A673 (cell line): ENCODE measurements around the gene NOSIP. TPM values are rescaled to one million over a fixed set of nuclear protein-coding genes. Genes with fewer than 3 reads are reported as not detected.

Experiments used
- BruUV-seq: library from RNA; stranded (reverse); fragments of 400-500 nt; replicated peaks from 2 replicates; lab custom pipeline; 2021; lab: Mats Ljungman, UMichigan
- CTCF ChIA-PET: fragments of 300-600 bp; sonication (Branson Sonifier 250); formaldehyde crosslinking; loops from one replicate; lab custom pipeline; 2022; ENCODE audit warnings: antibody characterized with exemption; lab: Charles Lee
- POLR2A ChIA-PET: fragments of 300-600 bp; sonication (Branson Sonifier 250); formaldehyde crosslinking; loops from one replicate; lab custom pipeline; 2022; ENCODE audit warnings: antibody characterized with exemption; ENCODE audit not compliant: low non-redundant PET; lab: Charles Lee
- DNase-seq: peaks from one replicate; pipeline ENCODE4 v3.0.0-alpha.2; 2015; ENCODE audit warnings: low spot score
- H3K27ac ChIP-seq: fragments of 200-600 bp; sonication (generic); 2 replicates; pipeline ENCODE4 v1.5.1; 2016; ENCODE audit warnings: mixed run types, low read depth, mild to moderate bottlenecking, mixed read lengths, antibody characterized with exemption, low read length; ENCODE audit not compliant: poor library complexity, severe bottlenecking
- H3K27me3 ChIP-seq: fragments of 200-600 bp; sonication (generic); replicated peaks from 2 replicates; pipeline ENCODE4 v1.6.1; 2017; ENCODE audit warnings: mixed run types, low read depth, mild to moderate bottlenecking, mixed read lengths, antibody characterized with exemption, low read length; ENCODE audit not compliant: insufficient read depth, poor library complexity
- H3K36me3 ChIP-seq: fragments of 200-600 bp; sonication (generic); 2 replicates; pipeline ENCODE4 v1.6.1; 2016; ENCODE audit warnings: mixed run types, mild to moderate bottlenecking, mixed read lengths, antibody characterized with exemption, low read length; ENCODE audit not compliant: insufficient read depth, poor library complexity, severe bottlenecking
- H3K4me1 ChIP-seq: fragments of 200-600 bp; sonication (generic); 2 replicates; pipeline ENCODE4 v1.6.1; 2017; ENCODE audit warnings: mixed run types, mild to moderate bottlenecking, mixed read lengths, antibody characterized with exemption, low read length; ENCODE audit not compliant: insufficient read depth, poor library complexity, severe bottlenecking
- H3K4me3 ChIP-seq: fragments of 200-600 bp; sonication (generic); 2 replicates; pipeline ENCODE4 v1.5.1; 2016; ENCODE audit warnings: low read depth, mixed run types, mild to moderate bottlenecking, mixed read lengths, low read length; ENCODE audit not compliant: poor library complexity, severe bottlenecking
- H3K9me3 ChIP-seq: fragments of 200-600 bp; sonication (generic); 2 replicates; pipeline ENCODE4 v1.6.1; 2016; ENCODE audit warnings: mixed run types, low read depth, mild to moderate bottlenecking, mixed read lengths, antibody characterized with exemption, low read length; ENCODE audit not compliant: poor library complexity, severe bottlenecking
- EZH2 ChIP-seq: fragments of 200-600 bp; sonication (generic); IDR thresholded peaks from 2 replicates; pipeline ENCODE4 v1.6.1; 2017; ENCODE audit warnings: borderline replicate concordance, low read depth, mild to moderate bottlenecking, mixed read lengths, antibody characterized with exemption, low read length; ENCODE audit not compliant: poor library complexity, severe bottlenecking
- intact Hi-C: fragments of 100-400 bp; cut with micrococcal nuclease; formaldehyde crosslinking; loops from one replicate; pipeline ENCODE4 v1.10.0; 2022; ENCODE audit not compliant: unreplicated experiment
- total RNA-seq: library from RNA; stranded (reverse); gene quantifications from 2 replicates; pipeline ENCODE4 v1.2.3, GENCODE V29; 2021
- TF ChIP-seq, protein P1 (sequence below): fragments of 300-800, 200-600 bp; sonication (generic); conservative IDR thresholded peaks from 2 replicates; pipeline ENCODE4 v1.5.1; 2017; ENCODE audit warnings: low read depth, mild to moderate bottlenecking, antibody characterized with exemption, low read length, moderate library complexity, mixed read lengths

Gene NOSIP
- total RNA-seq, 1 experiment from 2014 or later, result 178 TPM

DNA sequence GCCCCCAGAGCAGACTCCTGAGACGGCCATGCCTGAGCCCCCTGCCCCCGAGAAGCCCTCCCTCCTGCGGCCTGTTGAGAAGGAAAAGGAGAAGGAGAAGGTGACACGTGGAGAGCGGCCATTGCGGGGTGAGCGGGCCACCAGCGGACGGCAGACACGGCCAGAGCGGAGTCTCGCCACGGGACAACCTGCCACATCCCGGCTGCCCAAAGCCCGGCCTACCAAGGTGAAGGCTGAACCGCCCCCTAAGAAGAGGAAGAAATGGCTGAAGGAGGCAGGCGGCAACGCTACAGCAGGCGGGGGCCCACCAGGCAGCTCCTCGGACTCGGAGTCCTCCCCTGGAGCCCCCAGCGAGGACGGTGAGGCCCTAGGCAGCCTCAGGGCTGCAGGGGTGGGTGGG is 35.5 kb upstream of the NOSIP start:
- POLR2A ChIA-PET, result interaction anchor here (0.6 kb wide), 1 partner anchor 1111 kb away, joined by 7 read pairs; no protein-coding TSS in a partner anchor
- intact Hi-C loops, result no loop called here
- Histone ChIP-seq H3K36me3 (peaks cover 57% of the 10 kb centered on the region), H3K4me3 (no peak overlapping the region), H3K4me1 (no peaks in the 10 kb centered on the region), H3K27ac (no peak overlapping the region), H3K9me3 (no peaks in the 10 kb centered on the region), H3K27me3 (no peaks in the 10 kb centered on the region)
- no peak for TF ChIP-seq EZH2
- TF ChIP-seq, protein P1, sequence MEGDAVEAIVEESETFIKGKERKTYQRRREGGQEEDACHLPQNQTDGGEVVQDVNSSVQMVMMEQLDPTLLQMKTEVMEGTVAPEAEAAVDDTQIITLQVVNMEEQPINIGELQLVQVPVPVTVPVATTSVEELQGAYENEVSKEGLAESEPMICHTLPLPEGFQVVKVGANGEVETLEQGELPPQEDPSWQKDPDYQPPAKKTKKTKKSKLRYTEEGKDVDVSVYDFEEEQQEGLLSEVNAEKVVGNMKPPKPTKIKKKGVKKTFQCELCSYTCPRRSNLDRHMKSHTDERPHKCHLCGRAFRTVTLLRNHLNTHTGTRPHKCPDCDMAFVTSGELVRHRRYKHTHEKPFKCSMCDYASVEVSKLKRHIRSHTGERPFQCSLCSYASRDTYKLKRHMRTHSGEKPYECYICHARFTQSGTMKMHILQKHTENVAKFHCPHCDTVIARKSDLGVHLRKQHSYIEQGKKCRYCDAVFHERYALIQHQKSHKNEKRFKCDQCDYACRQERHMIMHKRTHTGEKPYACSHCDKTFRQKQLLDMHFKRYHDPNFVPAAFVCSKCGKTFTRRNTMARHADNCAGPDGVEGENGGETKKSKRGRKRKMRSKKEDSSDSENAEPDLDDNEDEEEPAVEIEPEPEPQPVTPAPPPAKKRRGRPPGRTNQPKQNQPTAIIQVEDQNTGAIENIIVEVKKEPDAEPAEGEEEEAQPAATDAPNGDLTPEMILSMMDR, result no peak
- no peak for DNase-seq
- no TSS peak for BruUV-seq
- CTCF ChIA-PET, result no interaction called here

DNA sequence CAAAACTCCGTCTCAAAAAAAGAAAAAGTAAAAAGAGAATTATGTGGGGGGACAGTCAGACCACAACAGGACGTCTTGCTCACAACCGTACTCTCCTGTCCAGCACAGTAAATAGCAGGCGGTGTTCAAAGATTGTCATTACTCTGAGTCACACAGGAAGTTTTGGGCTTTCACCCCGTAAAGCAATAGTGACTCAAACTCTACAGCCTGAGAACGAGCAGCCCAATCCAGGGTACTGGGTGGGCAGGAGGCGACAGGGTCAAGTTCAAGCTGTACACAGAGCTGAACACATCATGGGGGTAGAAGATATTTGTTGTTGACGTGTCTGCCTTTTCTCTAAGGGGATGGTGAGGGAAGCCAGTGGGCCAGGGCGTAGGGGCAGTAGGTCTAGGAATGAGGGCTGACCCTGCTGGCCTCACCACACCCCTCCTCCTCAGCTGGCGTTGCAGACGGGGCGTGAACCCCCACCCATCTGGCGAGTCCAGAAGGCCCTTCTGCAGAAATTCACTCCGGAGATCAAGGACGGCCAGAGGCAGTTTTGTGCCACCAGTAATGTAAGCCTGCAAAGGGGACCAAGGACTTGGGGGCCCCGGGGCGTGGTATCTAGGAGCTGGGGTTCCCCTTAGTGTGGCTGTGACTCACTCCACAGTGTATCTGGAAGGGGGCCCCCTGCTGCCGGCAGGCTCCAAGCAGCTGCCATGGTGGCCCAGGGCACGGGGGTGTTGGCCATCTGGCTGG is 33.9 kb upstream of the NOSIP start:
- no peak for TF ChIP-seq EZH2
- TF ChIP-seq, protein P1, result no peak
- no peak for DNase-seq
- no TSS peak for BruUV-seq
- H3K9me3 ChIP-seq, result no peaks in the 10 kb centered on the region
- no peaks in the 10 kb centered on the region for H3K4me1 ChIP-seq
- no peak overlapping the region for H3K4me3 ChIP-seq
- intact Hi-C loops, result no loop called here
- ChIA-PET POLR2A (no interaction called here), CTCF (no interaction called here)
- no peaks in the 10 kb centered on the region for H3K27me3 ChIP-seq
- H3K36me3 ChIP-seq, result peaks cover 55% of the 10 kb centered on the region
- no peak overlapping the region for H3K27ac ChIP-seq

DNA sequence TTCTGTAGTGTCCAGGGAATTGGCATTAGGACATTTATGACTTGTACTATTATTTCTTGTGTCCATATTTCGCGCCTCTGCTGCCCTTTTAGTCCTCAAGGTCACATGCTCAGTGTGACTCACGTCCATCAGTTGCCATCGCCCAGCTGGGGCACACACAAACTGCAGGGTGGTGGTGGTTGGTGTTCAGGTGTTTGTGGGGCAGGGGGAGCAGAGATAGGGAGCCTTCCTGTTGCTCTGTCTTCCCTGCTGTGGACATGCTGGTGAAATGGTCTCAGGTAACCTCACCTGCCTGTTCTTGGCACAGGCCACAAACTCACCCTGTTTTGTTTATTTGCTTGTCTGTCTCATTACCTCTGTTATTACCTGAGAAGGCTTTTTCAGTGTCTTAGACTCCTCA is 33.0 kb upstream of the NOSIP start:
- intact Hi-C loops, result no loop called here
- BruUV-seq, result no TSS peak
- Histone ChIP-seq H3K27ac (no peak overlapping the region), H3K36me3 (peaks cover 56% of the 10 kb centered on the region), H3K4me1 (no peaks in the 10 kb centered on the region), H3K27me3 (no peaks in the 10 kb centered on the region), H3K9me3 (no peaks in the 10 kb centered on the region), H3K4me3 (no peak overlapping the region)
- no peak for DNase-seq
- ChIA-PET POLR2A (no interaction called here), CTCF (no interaction called here)
- no peak for TF ChIP-seq EZH2
- TF ChIP-seq, protein P1, result no peak
